Neural crest cell (in vitro differentiated cells): ENCODE data around the gene TAF4. TPM values are rescaled to one million over a fixed set of nuclear protein-coding genes. Genes with fewer than 3 reads are reported as not detected.
"Not testable (repeated sequence)": the region's sequence is repeated elsewhere in the genome, so short reads cannot be mapped to it uniquely, and the experiment has no call there.

Source experiments
- DNase-seq: peaks from one replicate; pipeline ENCODE4 v3.0.0; 2021; ENCODE audit warnings: low read depth, mixed read lengths, low spot score
- H3K27ac Mint-ChIP-seq: one replicate; pipeline ENCODE4 v1.8.0; 2021; ENCODE audit warnings: mild to moderate bottlenecking, mixed read lengths; ENCODE audit not compliant: unreplicated experiment
- H3K27me3 Mint-ChIP-seq: 2 replicates; pipeline ENCODE4 v1.8.0; 2021; ENCODE audit warnings: low read depth, mild to moderate bottlenecking, mixed read lengths
- H3K36me3 Mint-ChIP-seq: 2 replicates; pipeline ENCODE4 v1.8.0; 2021; ENCODE audit warnings: low read depth, mild to moderate bottlenecking, mixed read lengths
- H3K4me1 Mint-ChIP-seq: 2 replicates; pipeline ENCODE4 v1.8.0; 2021; ENCODE audit warnings: mixed read lengths
- H3K4me3 Mint-ChIP-seq: one replicate; pipeline ENCODE4 v1.8.0; 2021; ENCODE audit warnings: mild to moderate bottlenecking, mixed read lengths
- H3K9me3 Mint-ChIP-seq: 2 replicates; pipeline ENCODE4 v1.8.0; 2021; ENCODE audit warnings: mixed read lengths
- CTCF ChIP-seq: fragments of 200-600 bp; sonication (generic); conservative IDR thresholded peaks from 2 replicates; pipeline ENCODE4 v1.5.0; 2021; ENCODE audit warnings: antibody characterized with exemption, mild to moderate bottlenecking
- total RNA-seq: library from RNA; stranded (reverse); gene quantifications from 2 replicates; pipeline ENCODE4 v1.2.1, GENCODE V29; 2021

The TAF4 gene
- total RNA-seq, 1 donor from 2014 or later = 33.6 TPM

- Mint-ChIP-seq H3K9me3 (no peaks in the 10 kb centered on the region), H3K27me3 (no peaks in the 10 kb centered on the region), H3K27ac (no peak overlapping the region), H3K4me3 (no peak overlapping the region), H3K36me3 (peaks cover 14% of the 10 kb centered on the region), H3K4me1 (peaks cover 10% of the 10 kb centered on the region)
- DNase-seq = no peak
- no peak for TF ChIP-seq CTCF
Measured at GRCh38 chr20:61982951-61983315, 82.7 kb downstream of the TAF4 start.

- H3K36me3 Mint-ChIP-seq = peaks cover 14% of the 10 kb centered on the region
- H3K27me3 Mint-ChIP-seq = no peaks in the 10 kb centered on the region
- H3K4me1 Mint-ChIP-seq = peaks cover 13% of the 10 kb centered on the region
- no peak overlapping the region for H3K4me3 Mint-ChIP-seq
- no peak overlapping the region for H3K27ac Mint-ChIP-seq
- DNase-seq = no peak
- no peaks in the 10 kb centered on the region for H3K9me3 Mint-ChIP-seq
- no peak for TF ChIP-seq CTCF
Measured at GRCh38 chr20:61982191-61982950, 83.3 kb downstream of the TAF4 start.

GRCh38 chr20:61981691-61982090 lies 84.0 kb downstream of the TAF4 start:
- not testable (repeated sequence) for DNase-seq
- peaks cover 15% of the 10 kb centered on the region for H3K4me1 Mint-ChIP-seq

GRCh38 chr20:61980647-61981583 lies 84.8 kb downstream of the TAF4 start:
- Mint-ChIP-seq H3K4me1 (peaks cover 18% of the 10 kb centered on the region), H3K36me3 (peaks cover 12% of the 10 kb centered on the region), H3K4me3 (no peak overlapping the region), H3K27me3 (no peaks in the 10 kb centered on the region), H3K9me3 (no peaks in the 10 kb centered on the region), H3K27ac (no peak overlapping the region)
- DNase-seq = no peak
- TF ChIP-seq CTCF = peak; percentile 56

More at GRCh38 chr20:61981691-61982090, 84.0 kb downstream of the TAF4 start:
- H3K36me3 Mint-ChIP-seq = peaks cover 12% of the 10 kb centered on the region
- not testable (repeated sequence) for H3K4me3 Mint-ChIP-seq, H3K27me3 Mint-ChIP-seq, H3K27ac Mint-ChIP-seq, H3K9me3 Mint-ChIP-seq

GRCh38 chr20:61979701-61980635 lies 85.7 kb downstream of the TAF4 start:
- Mint-ChIP-seq H3K36me3 (peaks cover 12% of the 10 kb centered on the region), H3K9me3 (no peaks in the 10 kb centered on the region), H3K4me3 (no peak overlapping the region), H3K27ac (no peak overlapping the region), H3K27me3 (no peaks in the 10 kb centered on the region), H3K4me1 (peaks cover 22% of the 10 kb centered on the region)
- no peak for TF ChIP-seq CTCF
- no peak for DNase-seq
